ENCODE measurements around the gene HOXB2. TPM values are rescaled to one million over a fixed set of nuclear protein-coding genes. Genes with fewer than 3 reads are reported as not detected.

The HOXB2 gene
- total and polyA plus RNA-seq, 2 of the 8 experiments (the other 6 are each of a cell fraction or from before 2014, with no cell fraction given), result not detected

- Histone ChIP-seq H4K5ac (ENCODE audit: insufficient read length, low read depth, low read length) (no peak overlapping the region), H2BK20ac (ENCODE audit: low read length) (no peak overlapping the region), H3K9me3 (ENCODE audit: insufficient read depth in 2 of 2, low read depth in 1 of 2, low read length in 1 of 2) (no peaks in the 10 kb centered on the region), H3K23me2 (ENCODE audit: low read depth, low read length) (no peaks in the 10 kb centered on the region; the same call in 1 of the 2 replicates), H3K79me1 (ENCODE audit: low read depth, low read length) (no peaks in the 10 kb centered on the region), H3K14ac (ENCODE audit: insufficient read length) (no peak overlapping the region), H2BK5ac (ENCODE audit: low read depth, low read length) (peak overlapping the region; percentile 15; the same call in 1 of the 2 replicates), H3K79me2 (ENCODE audit: control insufficient read depth in 1 of 2, insufficient read depth in 2 of 2, low read length in 2 of 2) (no peaks in the 10 kb centered on the region), H4K20me1 (replicated peaks in 1 of 2; ENCODE audit: control insufficient read depth in 1 of 2, insufficient read depth in 2 of 2, low read length in 2 of 2) (peaks cover 5 to 6% of the 10 kb centered on the region in 2 experiments), H3K23ac (ENCODE audit: insufficient read length) (no peak overlapping the region), H2BK120ac (replicated peaks; ENCODE audit: low read depth, low read length) (no peak overlapping the region), H2AFZ (ENCODE audit: low read length) (no peak overlapping the region), H2AK5ac (ENCODE audit: low read depth, low read length) (no peak overlapping the region), H3K4ac (replicated peaks; ENCODE audit: insufficient read length, low read depth, low read length) (no peak overlapping the region), H3K9ac (replicated peaks in 1 of 4; ENCODE audit: extremely low read depth in 1 of 4, low read depth in 3 of 4, low read length in 3 of 4) (no peak overlapping the region), H3K56ac (replicated peaks; ENCODE audit: insufficient read length, low read depth, low read length) (no peak overlapping the region), H2BK12ac (ENCODE audit: low read depth, low read length) (peak overlapping the region; percentile 60; the same call in 1 of the 2 replicates), H4K91ac (replicated peaks; ENCODE audit: insufficient read length, low read length) (no peak overlapping the region), H3K4me3 (ENCODE audit: extremely low read depth in 1 of 4, insufficient read depth in 2 of 4, low read depth in 3 of 4, low read length in 4 of 4) (peak overlapping the region; percentile 7 to 56 (median 32); a peak in 6 of 8 replicates), H4K8ac (ENCODE audit: extremely low read depth, insufficient read depth, low read length) (no peak overlapping the region), H3K4me2 (ENCODE audit: insufficient read depth in 1 of 2, low read depth in 2 of 2, low read length in 2 of 2) (peak overlapping the region; percentile 65 to 91), H3K4me1 (replicated peaks in 1 of 4; ENCODE audit: control insufficient read depth in 3 of 4, insufficient read depth in 4 of 4, low read length in 3 of 4) (peaks cover 0 to 11% (median 8%) of the 10 kb centered on the region in 4 experiments; a peak in 6 of 7 replicates), H3K18ac (ENCODE audit: extremely low read depth, low read length) (no peak overlapping the region), H3K36me3 (ENCODE audit: control insufficient read depth in 2 of 4, insufficient read depth in 4 of 4, low read length in 3 of 4) (peaks cover 0 to 3% (median 0%) of the 10 kb centered on the region in 4 experiments; a peak in 1 of 8 replicates), H3K27me3 (replicated peaks in 1 of 4; ENCODE audit: control insufficient read depth in 3 of 4, extremely low read depth in 1 of 4, insufficient read depth in 3 of 4, low read length in 3 of 4) (peaks cover 62 to 81% (median 74%) of the 10 kb centered on the region in 4 experiments), H3K27ac (ENCODE audit: low read depth, low read length) (no peak overlapping the region), H2BK15ac (ENCODE audit: low read length) (no peak overlapping the region)
- no peak for DNase-seq (ENCODE audit: low read depth in 1 of 2, low spot score in 2 of 2)
- 24% methylated on average over 12 of the region's 12 CpGs; no CpG with 5 or more reads in 1 of the 2 experiments for WGBS, 2 experiments (ENCODE audit: extremely low coverage in 1 of 2, insufficient coverage in 1 of 2, insufficient read length in 1 of 2, insufficient replicate concordance in 2 of 2, low coverage in 1 of 2, low lambda C conversion rate in 2 of 2, missing lambda C conversion rate in 1 of 2)
- CTCF ChIA-PET (ENCODE audit: partially characterized antibody), result interaction anchor here (0.9 to 3.4 kb wide), 8 partner anchors 8 to 54 kb away, joined by 3 to 14 read pairs (median 6); no protein-coding TSS in a partner anchor
- TF ChIP-seq PHF8 (conservative IDR thresholded peaks at IDR 0.05; ENCODE audit: low read depth, low read length) (no peak), TBP (IDR thresholded peaks at IDR 0.05; ENCODE audit: low read depth, low read length) (no peak), CHD1 (IDR thresholded peaks at IDR 0.05; ENCODE audit: low read depth, low read length) (no peak), RXRA (IDR thresholded peaks at IDR 0.05; ENCODE audit: insufficient read depth, low read depth, low read length) (no peak), MAFK (IDR thresholded peaks at IDR 0.05; ENCODE audit: low read depth, low read length) (no peak), CTCF (IDR thresholded peaks at IDR 0.05; ENCODE audit: control extremely low read depth in 1 of 3, insufficient read depth in 1 of 3, low read depth in 1 of 3, low read length in 3 of 3) (no peak), JUN (IDR thresholded peaks at IDR 0.05; ENCODE audit: low read depth, low read length) (no peak)
- FAIRE-seq, result no peak
- POLR2A ChIA-PET (ENCODE audit: partially characterized antibody), result interaction anchor here (0.9 kb wide), 1 partner anchor 19 kb away, joined by 3 read pairs; no protein-coding TSS in a partner anchor
Measured at GRCh38 chr17:48541036-48541576, 3.8 kb downstream of the HOXB2 start.
